Heart left ventricle (tissue), 16 donors: Measurements from ENCODE around the gene PRDM16. TPM values are rescaled to one million over a fixed set of nuclear protein-coding genes. Genes with fewer than 3 reads are reported as not detected.

Experiments
- ATAC-seq, 4 donors: fragments of 200-7000 bp; cut with Tn5 transposase; one replicate each; pipeline ENCODE4 v1.9.1; 2020 to 2022; ENCODE audit warnings: moderate library complexity in 4 of 4, mild to moderate bottlenecking in 3 of 4, moderate number of reproducible peaks in 1 of 4
- DNase-seq, 5 donors: peaks; one replicate each; pipeline ENCODE4 v3.0.0-alpha.2; 2020
- H3K27ac ChIP-seq, 12 donors: fragments of 200-600 bp; sonication (generic) in 4 of 12; one replicate each; pipeline versions ENCODE4 v1.5.0 to v1.8.0; 2016 to 2022; ENCODE audit warnings: mild to moderate bottlenecking in 2 of 12
- H3K27me3 ChIP-seq, 9 donors: fragments of 200-600 bp; sonication (generic) in 2 of 9; one replicate each; pipeline versions ENCODE4 v1.5.1 to v1.8.0; 2016 to 2022; ENCODE audit warnings: mild to moderate bottlenecking in 3 of 9
- H3K36me3 ChIP-seq, 9 donors: fragments of 200-600 bp; sonication (generic) in 2 of 9; one replicate each; pipeline versions ENCODE4 v1.5.0 to v1.8.0; 2018 to 2022; ENCODE audit warnings: mild to moderate bottlenecking in 2 of 9
- H3K4me1 ChIP-seq, 12 donors: fragments of 200-600 bp; sonication (generic) in 4 of 12; one replicate each; pipeline versions ENCODE4 v1.5.0 to v1.8.0; 2016 to 2022; ENCODE audit warnings: mild to moderate bottlenecking in 3 of 12
- H3K4me3 ChIP-seq, 12 donors: fragments of 200-600 bp; sonication (generic) in 4 of 12; one replicate each; pipeline versions ENCODE4 v1.5.0 to v1.8.0; 2017 to 2022; ENCODE audit warnings: mild to moderate bottlenecking in 9 of 12, moderate library complexity in 4 of 12
- H3K9me3 ChIP-seq, 12 donors: fragments of 200-600 bp; sonication (generic) in 4 of 12; one replicate each; pipeline versions ENCODE4 v1.5.0 to v1.8.0; 2016 to 2022; ENCODE audit warnings: mild to moderate bottlenecking in 1 of 12
- CTCF ChIP-seq, 12 donors: fragments of 200-600 bp; sonication (generic) in 4 of 12; IDR thresholded peaks; one replicate each; pipeline versions ENCODE4 v1.5.0 to v1.8.0; 2018 to 2022; ENCODE audit warnings: antibody characterized with exemption in 12 of 12, mild to moderate bottlenecking in 5 of 12
- POLR2A ChIP-seq, 2 donors: fragments of 450-650 bp; IDR thresholded peaks; one replicate each; pipeline ENCODE4 v1.6.1; 2017; ENCODE audit warnings: antibody characterized with exemption in 2 of 2, mild to moderate bottlenecking in 2 of 2, moderate library complexity in 2 of 2
- WGBS, 4 donors: extraction: QIAGEN DNeasy Blood & Tissue Kit in 2 of 4; methylation state at CpG; one replicate each; pipeline versions ENCODE4 v1.1.5 to v1.1.7; 2013 to 2018; 5-methylcytosine and 5-hydroxymethylcytosine counted together
- intact Hi-C, 10 donors: fragments of 100-400 bp; cut with DNase I; formaldehyde crosslinking; loops; one replicate each; pipeline versions ENCODE4 v1.11.1 to v1.14.2; 2022
- polyA plus RNA-seq, 2 donors: library from polyadenylated mRNA; stranded (reverse); fragments of 200-250 nt; gene quantifications; one replicate each; pipeline ENCODE4 v1.2.3, GENCODE V29; 2013
- total RNA-seq, 9 donors: library from RNA; depleted of rRNA in 2 of 9; stranded (reverse); fragments of >200 nt in 2 of 9; fragmentation: NEBNext Ultra II Directional in 3 of 9; extraction: Animal tissue kit (Norgen Biotek cat#: 25700) in 3 of 9; gene quantifications; one replicate each; pipeline versions ENCODE4 v1.1.0 to v1.2.4, GENCODE V29; 2016 to 2023
- donor health status: ischemic (EF 13 %, LVEDD 7.1; RV severe dilation, severe dysfunction).
- donor health status: healthy with polysubstance abuse.
- donor health status: DM: no; HTN: yes; CAD: no.
- donor health status: DM: no; HTN: no; CAD: no.
- donor health status: ischemic (EF 25% LVEDD 6.9; RV normal size, moderate dysfunction).
- donor health status: ischemic (EF 25% LVEDD 5.7; RV mildly dilated, moderate dysfunction).
- donor health status: healthy.
- donor health status: DM: yes; HTN: yes; CAD: no.
- donor health status: ischemic (EF 35%, LVEDD 5.7; RV mildly dilated, moderate dysfunction).
- donor health status: nonischemic (EF 11% LVEDD 7.7; RV severe dilation, severe dysfunction).
- donor health status: DM: yes; HTN: yes; CAD: no.
- donor health status: PGD.
- donor health status: ischemic (EF 29% LVEDD 5.4; RV normal size, mild dysfunction).
- donor health status: nonischemic (EF 23%, LVEDD 6.1; RV moderate dilation, normal function).

The PRDM16 gene
- total and polyA plus RNA-seq, 11 donors, result 6.0 to 22.7 (median 14.0) TPM

DNA sequence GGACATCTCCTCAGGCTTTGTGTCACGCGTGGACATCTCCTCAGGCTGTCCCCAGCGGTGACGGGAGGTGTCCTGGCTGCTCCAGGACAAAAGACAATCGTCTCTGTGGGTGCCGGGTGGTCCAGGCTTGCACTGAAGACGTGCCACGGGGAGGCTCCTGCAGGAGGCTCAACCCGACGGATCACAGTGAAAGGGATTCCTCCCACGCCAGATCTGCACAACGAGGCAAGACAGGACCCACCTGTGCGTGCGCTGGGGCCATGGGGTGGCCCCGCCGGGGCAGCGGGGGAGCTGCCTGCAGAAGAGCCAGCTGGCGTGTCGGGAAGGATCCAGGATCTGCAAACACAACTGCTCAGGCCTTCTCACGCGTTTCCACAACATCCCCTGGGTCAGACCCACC lies 366.7 kb downstream of the PRDM16 start:
- DNase-seq, result peak in 1 of 5 donors; percentile 30
- WGBS, 4 donors, result 72 to 80% (median 76%) methylated on average over 15 to 21 of the region's 21 CpGs
- H3K27me3 ChIP-seq, result peaks cover 0 to 29% (median 0%) of the 10 kb centered on the region in 9 donors

DNA sequence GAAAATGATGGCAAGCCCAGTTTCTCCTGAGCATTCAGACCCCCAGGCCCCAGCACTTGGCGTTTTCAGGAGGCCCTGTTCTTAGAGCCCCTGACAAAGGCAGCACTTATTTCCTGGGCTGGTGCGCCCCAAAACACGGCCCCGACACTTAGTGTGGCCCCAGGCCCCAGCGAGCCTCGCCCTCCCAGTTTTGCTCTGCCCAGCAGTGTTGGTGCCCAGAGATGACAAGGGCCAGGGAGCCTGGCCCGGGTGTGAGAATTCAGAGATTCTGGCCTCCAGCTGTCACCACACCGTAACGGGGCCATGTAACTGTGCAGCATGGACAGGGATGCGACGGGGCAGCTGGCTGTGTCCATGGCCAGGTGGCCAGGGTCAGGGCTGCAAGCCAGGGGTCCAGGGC lies 367.4 kb downstream of the PRDM16 start:
- TF ChIP-seq CTCF (IDR thresholded peaks at IDR 0.05) (no peak), POLR2A (IDR thresholded peaks at IDR 0.05) (no peak)
- peaks cover 0 to 37% (median 0%) of the 10 kb centered on the region in 9 donors for H3K27me3 ChIP-seq
- no peaks in the 10 kb centered on the region for H3K4me1 ChIP-seq
- no peak for ATAC-seq
- WGBS, 4 donors, result 86 to 92% (median 88%) methylated on average over 5 to 11 of the region's 11 CpGs
- DNase-seq, result peak in 2 of 5 donors; percentile 13 to 25
- H3K9me3 ChIP-seq, result no peaks in the 10 kb centered on the region
- intact Hi-C loops, result loop anchor here in 1 of 10 donors (2.0 kb wide), 1 partner anchor 38 kb away; no protein-coding TSS in a partner anchor
- no peak overlapping the region for H3K4me3 ChIP-seq
- peaks cover 0 to 9% (median 0%) of the 10 kb centered on the region in 9 donors for H3K36me3 ChIP-seq
- no peak overlapping the region for H3K27ac ChIP-seq

More for the DNA sequence above, 366.7 kb downstream of the PRDM16 start:
- TF ChIP-seq POLR2A (IDR thresholded peaks at IDR 0.05), result no peak
- no peak for TF ChIP-seq CTCF (IDR thresholded peaks at IDR 0.05)
- Histone ChIP-seq H3K36me3 (peaks cover 0 to 14% (median 0%) of the 10 kb centered on the region in 9 donors), H3K9me3 (no peaks in the 10 kb centered on the region), H3K4me1 (no peaks in the 10 kb centered on the region), H3K4me3 (no peak overlapping the region), H3K27ac (no peak overlapping the region)
- intact Hi-C loops, result loop anchor here in 1 of 10 donors (2.0 kb wide), 1 partner anchor 37 kb away; no protein-coding TSS in a partner anchor
- no peak for ATAC-seq

GRCh38 chr1:3436901-3437300 lies 367.9 kb downstream of the PRDM16 start:
- 75 to 83% (median 80%) methylated on average over 13 to 14 of the region's 14 CpGs for WGBS, 4 donors
- no peaks in the 10 kb centered on the region for H3K4me1 ChIP-seq
- peaks cover 0 to 41% (median 2%) of the 10 kb centered on the region in 9 donors for H3K27me3 ChIP-seq

More at GRCh38 chr1:3436901-3437300, 367.9 kb downstream of the PRDM16 start:
- TF ChIP-seq CTCF (IDR thresholded peaks at IDR 0.05) (no peak), POLR2A (IDR thresholded peaks at IDR 0.05) (no peak)
- no peaks in the 10 kb centered on the region for H3K9me3 ChIP-seq
- peak in 2 of 5 donors; percentile 22 to 47 for DNase-seq
- peaks cover 0 to 5% (median 0%) of the 10 kb centered on the region in 9 donors for H3K36me3 ChIP-seq
- intact Hi-C loops, result loop anchor here in 1 of 10 donors (2.0 kb wide), 1 partner anchor 38 kb away; no protein-coding TSS in a partner anchor
- no peak overlapping the region for H3K27ac ChIP-seq
- ATAC-seq, result peak in 2 of 4 donors; percentile 7 to 14
- no peak overlapping the region for H3K4me3 ChIP-seq
